ENCODE results near the gene SPDYE1.
"Not testable (repeated sequence)": the region's sequence is repeated elsewhere in the genome, so short reads cannot be mapped to it uniquely, and the experiment has no call there.

- peak; percentile 62 for TF ChIP-seq CTCF (conservative IDR thresholded peaks at IDR 0.05; ENCODE audit: low read length)
- not testable (repeated sequence) for TF ChIP-seq EZH2phosphoT487 (IDR thresholded peaks at IDR 0.05; ENCODE audit: borderline replicate concordance)
Observed at GRCh38 chr7:44018857-44019807, 21.4 kb downstream of the SPDYE1 start.
